Astrocyte (in vitro differentiated cells and primary cell): Measurements from ENCODE around the gene CDH11. TPM values are rescaled to one million over a fixed set of nuclear protein-coding genes. Genes with fewer than 3 reads are reported as not detected.
A peak's percentile ranks its signal among the peaks of the same experiment; 100 is the strongest.

Experiments
- DNase-seq: peaks from one replicate; pipeline ENCODE4 v3.0.0-alpha.2; 2010; ENCODE audit warnings: low read depth
- FAIRE-seq: peaks from 2 replicates; lab custom pipeline; 2011; peaks lifted over from hg19 to GRCh38; lab: Jason Lieb, UNC
- H2AFZ ChIP-seq: 2 replicates; pipeline ENCODE4 v1.6.0; 2012; ENCODE audit warnings: low read depth, low read length, inconsistent platforms
- H3K27ac ChIP-seq: 2 replicates; pipeline ENCODE4 v1.5.1; 2011; ENCODE audit warnings: low read depth, low read length, inconsistent platforms
- H3K27me3 ChIP-seq: 2 replicates; pipeline ENCODE4 v1.6.0; 2011; ENCODE audit warnings: low read length, inconsistent platforms; ENCODE audit not compliant: insufficient read depth
- H3K36me3 ChIP-seq: 2 replicates; pipeline ENCODE4 v1.5.1; 2011; ENCODE audit warnings: low read length, inconsistent platforms; ENCODE audit not compliant: insufficient read depth
- H3K4me1 ChIP-seq: 2 replicates; pipeline ENCODE4 v1.5.1; 2011; ENCODE audit warnings: low read length, inconsistent platforms; ENCODE audit not compliant: insufficient read depth
- H3K4me2 ChIP-seq: 2 replicates; pipeline ENCODE4 v1.6.0; 2012; ENCODE audit warnings: low read length, inconsistent platforms
- H3K4me3 ChIP-seq: 2 replicates; pipeline ENCODE4 v1.5.1; 2011; ENCODE audit warnings: low read depth, mild to moderate bottlenecking, low read length, inconsistent platforms; ENCODE audit not compliant: insufficient read depth
- H3K79me2 ChIP-seq: 2 replicates; pipeline ENCODE4 v1.6.0; 2012; ENCODE audit warnings: mild to moderate bottlenecking, low read length, inconsistent platforms; ENCODE audit not compliant: insufficient read depth
- H3K9ac ChIP-seq: 2 replicates; pipeline ENCODE4 v1.6.0; 2012; ENCODE audit warnings: mild to moderate bottlenecking, low read length, inconsistent platforms
- H3K9me3 ChIP-seq: 2 replicates; pipeline ENCODE4 v1.5.1; 2012; ENCODE audit warnings: low read depth, mild to moderate bottlenecking, low read length, inconsistent platforms; ENCODE audit not compliant: insufficient read depth
- H4K20me1 ChIP-seq: 2 replicates; pipeline ENCODE4 v1.6.0; 2012; ENCODE audit warnings: low read length, inconsistent platforms; ENCODE audit not compliant: insufficient read depth
- H3K27ac Mint-ChIP-seq: one replicate; pipeline ENCODE4 v1.8.0; 2021; ENCODE audit warnings: mild to moderate bottlenecking, mixed read lengths; ENCODE audit not compliant: unreplicated experiment
- H3K27me3 Mint-ChIP-seq: one replicate; pipeline ENCODE4 v1.8.0; 2021; ENCODE audit warnings: low read depth, mixed read lengths; ENCODE audit not compliant: unreplicated experiment
- H3K36me3 Mint-ChIP-seq: one replicate; pipeline ENCODE4 v1.8.0; 2021; ENCODE audit warnings: low read depth, mixed read lengths; ENCODE audit not compliant: unreplicated experiment
- H3K4me1 Mint-ChIP-seq: one replicate; pipeline ENCODE4 v1.8.0; 2021; ENCODE audit warnings: low read depth, mixed read lengths; ENCODE audit not compliant: unreplicated experiment
- H3K4me3 Mint-ChIP-seq: one replicate; pipeline ENCODE4 v1.8.0; 2021; ENCODE audit warnings: mild to moderate bottlenecking, moderate library complexity, mixed read lengths; ENCODE audit not compliant: unreplicated experiment
- H3K9me3 Mint-ChIP-seq: one replicate; pipeline ENCODE4 v1.8.0; 2021; ENCODE audit warnings: mild to moderate bottlenecking, mixed read lengths; ENCODE audit not compliant: unreplicated experiment
- EZH2 ChIP-seq: IDR thresholded peaks from 2 replicates; pipeline ENCODE4 v1.6.1; 2012; ENCODE audit warnings: mild to moderate bottlenecking, low read length, inconsistent platforms; ENCODE audit not compliant: insufficient read depth
- total RNA-seq: library from RNA; stranded (reverse); gene quantifications from 2 replicates; pipeline ENCODE4 v1.2.1, GENCODE V29; 2021
- TF ChIP-seq, protein P1 (sequence below): IDR thresholded peaks from 2 replicates; pipeline ENCODE4 v1.5.1; 2011; ENCODE audit warnings: low read depth, mild to moderate bottlenecking, inconsistent platforms, low read length, moderate library complexity; ENCODE audit not compliant: insufficient read depth

The CDH11 gene
- total RNA-seq, 1 donor from 2014 or later = 313 TPM

GRCh38 chr16:65069766-65070165 lies 52.1 kb downstream of the CDH11 start:
- peak overlapping the region; percentile 18 for H3K4me3 Mint-ChIP-seq
- Histone ChIP-seq H3K4me1 (peaks cover 41% of the 10 kb centered on the region), H3K4me2 (peak overlapping the region; percentile 76), H3K27me3 (no peaks in the 10 kb centered on the region), H3K79me2 (peaks cover 98% of the 10 kb centered on the region), H3K36me3 (peaks cover 3% of the 10 kb centered on the region), H3K4me3 (peak overlapping the region; percentile 25), H3K9me3 (no peaks in the 10 kb centered on the region), H3K9ac (peak overlapping the region; percentile 75), H4K20me1 (peaks cover 82% of the 10 kb centered on the region), H3K27ac (peak overlapping the region; percentile 90), H2AFZ (no peak overlapping the region)
- H3K27ac Mint-ChIP-seq = peak overlapping the region; percentile 98
- DNase-seq (no peak), FAIRE-seq (peak; percentile 37)
- H3K9me3 Mint-ChIP-seq = no peaks in the 10 kb centered on the region
- H3K36me3 Mint-ChIP-seq = peaks cover 8% of the 10 kb centered on the region
- H3K27me3 Mint-ChIP-seq = no peaks in the 10 kb centered on the region
- TF ChIP-seq, protein P1, sequence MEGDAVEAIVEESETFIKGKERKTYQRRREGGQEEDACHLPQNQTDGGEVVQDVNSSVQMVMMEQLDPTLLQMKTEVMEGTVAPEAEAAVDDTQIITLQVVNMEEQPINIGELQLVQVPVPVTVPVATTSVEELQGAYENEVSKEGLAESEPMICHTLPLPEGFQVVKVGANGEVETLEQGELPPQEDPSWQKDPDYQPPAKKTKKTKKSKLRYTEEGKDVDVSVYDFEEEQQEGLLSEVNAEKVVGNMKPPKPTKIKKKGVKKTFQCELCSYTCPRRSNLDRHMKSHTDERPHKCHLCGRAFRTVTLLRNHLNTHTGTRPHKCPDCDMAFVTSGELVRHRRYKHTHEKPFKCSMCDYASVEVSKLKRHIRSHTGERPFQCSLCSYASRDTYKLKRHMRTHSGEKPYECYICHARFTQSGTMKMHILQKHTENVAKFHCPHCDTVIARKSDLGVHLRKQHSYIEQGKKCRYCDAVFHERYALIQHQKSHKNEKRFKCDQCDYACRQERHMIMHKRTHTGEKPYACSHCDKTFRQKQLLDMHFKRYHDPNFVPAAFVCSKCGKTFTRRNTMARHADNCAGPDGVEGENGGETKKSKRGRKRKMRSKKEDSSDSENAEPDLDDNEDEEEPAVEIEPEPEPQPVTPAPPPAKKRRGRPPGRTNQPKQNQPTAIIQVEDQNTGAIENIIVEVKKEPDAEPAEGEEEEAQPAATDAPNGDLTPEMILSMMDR = no peak
- no peak for TF ChIP-seq EZH2
- peaks cover 39% of the 10 kb centered on the region for H3K4me1 Mint-ChIP-seq

DNA sequence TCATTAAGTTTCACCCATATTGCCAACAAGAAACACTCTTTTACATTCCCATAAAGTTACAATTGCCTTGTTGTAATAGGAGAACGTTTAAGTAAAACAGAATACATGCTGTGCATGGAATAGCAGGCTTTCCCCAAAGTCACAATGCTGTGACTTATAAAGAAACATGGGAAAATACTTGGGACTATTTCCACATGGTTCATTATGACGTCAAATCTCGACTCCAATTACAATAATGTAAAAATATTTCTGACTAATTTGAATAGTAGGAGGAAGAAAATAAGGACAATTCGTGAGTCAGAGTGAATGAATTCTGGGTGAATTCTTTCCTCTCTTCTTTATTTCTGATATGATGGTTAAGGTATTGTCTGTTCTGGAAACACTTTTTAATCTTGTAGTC lies 52.8 kb downstream of the CDH11 start:
- H3K79me2 ChIP-seq = peaks cover 98% of the 10 kb centered on the region
- DNase-seq (peak; percentile 93), FAIRE-seq (peak; percentile 58)
- H3K27me3 ChIP-seq = no peaks in the 10 kb centered on the region
- no peak overlapping the region for H2AFZ ChIP-seq
- no peaks in the 10 kb centered on the region for H3K9me3 ChIP-seq
- H3K36me3 Mint-ChIP-seq = peaks cover 8% of the 10 kb centered on the region
- no peaks in the 10 kb centered on the region for H3K9me3 Mint-ChIP-seq
- TF ChIP-seq EZH2 = no peak
- TF ChIP-seq, protein P1 = no peak
- peaks cover 81% of the 10 kb centered on the region for H4K20me1 ChIP-seq
- peaks cover 41% of the 10 kb centered on the region for H3K4me1 ChIP-seq
- no peak overlapping the region for H3K4me3 Mint-ChIP-seq
- peaks cover 39% of the 10 kb centered on the region for H3K4me1 Mint-ChIP-seq
- H3K9ac ChIP-seq = peak overlapping the region; percentile 75
- no peak overlapping the region for H3K4me3 ChIP-seq
- peaks cover 7% of the 10 kb centered on the region for H3K36me3 ChIP-seq
- H3K27me3 Mint-ChIP-seq = no peaks in the 10 kb centered on the region
- peak overlapping the region; percentile 76 for H3K4me2 ChIP-seq
- H3K27ac Mint-ChIP-seq = peak overlapping the region; percentile 98
- peak overlapping the region; percentile 90 for H3K27ac ChIP-seq

DNA sequence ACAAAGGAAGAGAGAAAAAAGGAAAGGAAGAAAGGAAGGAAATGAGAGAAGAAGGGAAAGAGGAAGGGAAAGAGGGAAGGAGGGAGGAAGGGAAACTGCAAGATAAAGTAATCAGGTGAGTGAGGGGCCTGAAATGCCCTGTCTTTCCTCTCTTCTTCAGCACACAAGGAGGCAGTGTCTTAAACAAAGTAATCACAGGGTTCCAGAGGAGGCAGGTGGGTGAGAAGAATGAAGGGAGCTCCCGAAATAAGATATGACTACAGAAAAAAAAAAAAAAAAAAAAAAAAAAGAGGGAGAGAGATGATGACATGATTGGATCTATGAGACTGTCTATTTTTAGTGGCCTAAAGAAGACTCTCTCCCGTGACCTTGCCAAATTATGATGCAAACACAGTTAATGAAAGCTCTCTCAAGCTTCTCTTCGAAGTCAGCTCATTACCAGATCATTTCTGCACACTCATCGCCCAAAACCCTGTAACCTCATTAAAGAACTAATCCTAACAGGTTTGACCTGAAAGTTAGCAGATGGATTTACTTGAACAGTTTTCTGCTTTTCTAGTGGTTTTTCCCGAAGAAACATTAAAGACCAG lies 53.6 kb downstream of the CDH11 start:
- Mint-ChIP-seq H3K4me3 (no peak overlapping the region), H3K27me3 (no peaks in the 10 kb centered on the region), H3K27ac (peak overlapping the region; percentile 79), H3K36me3 (peaks cover 8% of the 10 kb centered on the region), H3K4me1 (peaks cover 40% of the 10 kb centered on the region), H3K9me3 (no peaks in the 10 kb centered on the region)
- FAIRE-seq (peak; percentile 50), DNase-seq (peak; percentile 71)
- no peaks in the 10 kb centered on the region for H3K27me3 ChIP-seq
- peaks cover 9% of the 10 kb centered on the region for H3K36me3 ChIP-seq
- peaks cover 41% of the 10 kb centered on the region for H3K4me1 ChIP-seq
- peak overlapping the region; percentile 73 for H3K9ac ChIP-seq
- peaks cover 98% of the 10 kb centered on the region for H3K79me2 ChIP-seq
- peak overlapping the region; percentile 90 for H3K27ac ChIP-seq
- no peak overlapping the region for H2AFZ ChIP-seq
- no peak overlapping the region for H3K4me2 ChIP-seq
- no peaks in the 10 kb centered on the region for H3K9me3 ChIP-seq
- H4K20me1 ChIP-seq = peaks cover 80% of the 10 kb centered on the region
- H3K4me3 ChIP-seq = peak overlapping the region; percentile 32
- TF ChIP-seq, protein P1 = no peak
- TF ChIP-seq EZH2 = no peak
